HEK293 (cell line): ENCODE data around the gene MGAT5B.

ENCODE experiments used
- CTCF ChIA-PET: fragments of 350-600 bp; formaldehyde crosslinking; extraction: SDS; loops from one replicate; lab custom pipeline; 2021; ENCODE audit warnings: antibody characterized with exemption; lab: Yijun Ruan, JAX
- POLR2A ChIA-PET: fragments of 300-600 bp; formaldehyde crosslinking; extraction: SDS; loops from one replicate; lab custom pipeline; 2020; ENCODE audit warnings: antibody characterized with exemption, inconsistent platforms; lab: Yijun Ruan, JAX
- H3K27ac ChIP-seq: fragments of 200-500 bp; sonication (Bioruptor generic); 2 replicates; pipeline ENCODE4 v1.5.1; 2014; ENCODE audit warnings: low read depth, low read length, control low read depth, inconsistent platforms; ENCODE audit errors: extremely low read depth
- H3K36me3 ChIP-seq, 2 experiments: fragments of 200-500 bp in 1 of 2; sonication (Bioruptor generic) in 1 of 2; 1 replicate in 1 of 2; 2 replicates in 1 of 2; pipeline ENCODE4 v1.5.1; 2014 to 2017; ENCODE audit warnings: inconsistent platforms in 2 of 2, low read length in 2 of 2; ENCODE audit not compliant: control insufficient read depth in 2 of 2, insufficient read depth in 1 of 2
- H3K4me1 ChIP-seq: fragments of 200-500 bp; sonication (Bioruptor generic); 2 replicates; pipeline ENCODE4 v1.5.1; 2014; ENCODE audit warnings: mild to moderate bottlenecking, low read length, inconsistent platforms; ENCODE audit not compliant: control insufficient read depth, insufficient read depth
- H3K4me3 ChIP-seq: 2 replicates; pipeline ENCODE4 v1.5.1; 2011; ENCODE audit warnings: low read depth, mild to moderate bottlenecking, control low read depth, low read length, moderate library complexity
- H3K9me3 ChIP-seq: fragments of 200-500 bp; sonication (Bioruptor generic); 2 replicates; pipeline ENCODE4 v1.5.1; 2014; ENCODE audit warnings: low read depth, low read length, inconsistent platforms; ENCODE audit not compliant: control insufficient read depth, insufficient read depth
- GLI4 ChIP-seq: fragments of 450-650 bp; formaldehyde crosslinking; IDR thresholded peaks from 2 replicates; pipeline ENCODE4 v1.5.1; 2016; ENCODE audit warnings: missing biosample characterization, missing genetic modification characterization
- GLIS1 ChIP-seq: fragments of 450-650 bp; formaldehyde crosslinking; IDR thresholded peaks from 2 replicates; pipeline ENCODE4 v1.5.1; 2016; ENCODE audit warnings: missing biosample characterization, missing genetic modification characterization
- HOXD13 ChIP-seq: sonication (generic); formaldehyde crosslinking; IDR thresholded peaks from 2 replicates; pipeline ENCODE4 v1.8.0; 2022; ENCODE audit warnings: missing genetic modification reagents, borderline replicate concordance
- IKZF3 ChIP-seq: fragments of 450-650 bp; IDR thresholded peaks from 2 replicates; pipeline ENCODE4 v1.5.0; 2018; ENCODE audit warnings: missing biosample characterization, mild to moderate bottlenecking, missing genetic modification characterization, moderate library complexity
- MZF1 ChIP-seq: fragments of 450-650 bp; formaldehyde crosslinking; IDR thresholded peaks from 2 replicates; pipeline ENCODE4 v1.5.1; 2017; ENCODE audit warnings: missing biosample characterization, missing genetic modification characterization, borderline replicate concordance
- ZBTB17 ChIP-seq: fragments of 450-650 bp; formaldehyde crosslinking; IDR thresholded peaks from 2 replicates; pipeline ENCODE4 v1.5.1; 2016; ENCODE audit warnings: missing biosample characterization, missing genetic modification characterization
- ZFP3 ChIP-seq: fragments of 450-650 bp; formaldehyde crosslinking; IDR thresholded peaks from 2 replicates; pipeline ENCODE4 v1.5.1; 2016; ENCODE audit warnings: low read depth, missing biosample characterization, missing genetic modification characterization
- ZNF2 ChIP-seq: fragments of 450-650 bp; formaldehyde crosslinking; IDR thresholded peaks from 2 replicates; pipeline ENCODE4 v1.5.1; 2016; ENCODE audit warnings: missing biosample characterization, missing genetic modification characterization
- ZNF214 ChIP-seq: fragments of 450-650 bp; formaldehyde crosslinking; IDR thresholded peaks from 2 replicates; pipeline ENCODE4 v1.5.1; 2017; ENCODE audit warnings: missing biosample characterization, mild to moderate bottlenecking, missing genetic modification characterization, borderline replicate concordance
- ZNF280D ChIP-seq: fragments of 450-650 bp; formaldehyde crosslinking; IDR thresholded peaks from 2 replicates; pipeline ENCODE4 v1.5.1; 2016; ENCODE audit warnings: missing biosample characterization, missing genetic modification characterization
- ZNF391 ChIP-seq: fragments of 450-650 bp; formaldehyde crosslinking; IDR thresholded peaks from 2 replicates; pipeline ENCODE4 v1.5.1; 2016; ENCODE audit warnings: low read depth, missing biosample characterization, missing genetic modification characterization, borderline replicate concordance
- ZNF394 ChIP-seq: fragments of 450-650 bp; formaldehyde crosslinking; IDR thresholded peaks from 2 replicates; pipeline ENCODE4 v1.5.1; 2016; ENCODE audit warnings: missing biosample characterization, missing genetic modification characterization, mild to moderate bottlenecking, moderate library complexity, borderline replicate concordance
- ZNF426 ChIP-seq: fragments of 450-650 bp; formaldehyde crosslinking; IDR thresholded peaks from 2 replicates; pipeline ENCODE4 v1.5.1; 2017; ENCODE audit warnings: missing biosample characterization, missing genetic modification characterization, mild to moderate bottlenecking, inconsistent platforms, moderate library complexity
- ZNF501 ChIP-seq: fragments of 450-650 bp; formaldehyde crosslinking; IDR thresholded peaks from 2 replicates; pipeline ENCODE4 v1.5.1; 2016; ENCODE audit warnings: missing biosample characterization, missing genetic modification characterization
- ZNF561 ChIP-seq: fragments of 450-650 bp; IDR thresholded peaks from 2 replicates; pipeline ENCODE4 v1.5.1; 2018; ENCODE audit warnings: missing biosample characterization, missing genetic modification characterization, borderline replicate concordance
- ZNF585B ChIP-seq: fragments of 450-650 bp; formaldehyde crosslinking; IDR thresholded peaks from 2 replicates; pipeline ENCODE4 v1.5.1; 2016; ENCODE audit warnings: missing biosample characterization, missing genetic modification characterization
- ZNF768 ChIP-seq: fragments of 450-650 bp; formaldehyde crosslinking; IDR thresholded peaks from 2 replicates; pipeline ENCODE4 v1.5.1; 2018; ENCODE audit warnings: missing biosample characterization, mild to moderate bottlenecking, missing genetic modification characterization
- ZNF830 ChIP-seq: fragments of 450-650 bp; IDR thresholded peaks from 2 replicates; pipeline ENCODE4 v1.5.0; 2018; ENCODE audit warnings: missing biosample characterization, missing genetic modification characterization, low read depth, mild to moderate bottlenecking, moderate library complexity

MGAT5B gene

GRCh38 chr17:76927982-76928381, 59.8 kb downstream of the MGAT5B start:
- ChIA-PET POLR2A (interaction anchor here (0.7 kb wide), 1 partner anchor 44 kb away, joined by 3 read pairs; no protein-coding TSS in a partner anchor), CTCF (interaction anchor here (0.5 to 1.5 kb wide), 3 partner anchors 129 to 417 kb away, joined by 3 to 7 read pairs (median 4); no protein-coding TSS in a partner anchor)
- H3K4me3 ChIP-seq = no peak overlapping the region
- no peaks in the 10 kb centered on the region for H3K9me3 ChIP-seq
- TF ChIP-seq ZBTB17 (tag by site-specific recombination) (no peak), ZNF2 (no peak), MZF1 (tag by site-specific recombination) (no peak), ZNF768 (tag by site-specific recombination) (peak; percentile 84)
- no peaks in the 10 kb centered on the region for H3K36me3 ChIP-seq
- no peaks in the 10 kb centered on the region for H3K4me1 ChIP-seq
- no peak overlapping the region for H3K27ac ChIP-seq

GRCh38 chr17:76929148-76929547, 60.9 kb downstream of the MGAT5B start:
- H3K4me1 ChIP-seq = no peaks in the 10 kb centered on the region
- H3K4me3 ChIP-seq = no peak overlapping the region
- H3K36me3 ChIP-seq = no peaks in the 10 kb centered on the region
- no peak for TF ChIP-seq ZNF830 (tag by site-specific recombination)
- TF ChIP-seq ZFP3 (tag by site-specific recombination) = peak; percentile 86
- TF ChIP-seq, all 188 proteins: peak for 1
- CTCF ChIA-PET = interaction anchor here (0.9 kb wide), 1 partner anchor 127 kb away, joined by 7 read pairs; no protein-coding TSS in a partner anchor
- no peak overlapping the region for H3K27ac ChIP-seq
- POLR2A ChIA-PET = no interaction called here
- H3K9me3 ChIP-seq = no peaks in the 10 kb centered on the region

- CTCF ChIA-PET = interaction anchor here (0.8 kb wide), 1 partner anchor 11 kb away, joined by 3 read pairs; no protein-coding TSS in a partner anchor
- H3K27ac ChIP-seq = no peak overlapping the region
- POLR2A ChIA-PET = no interaction called here
- H3K9me3 ChIP-seq = no peaks in the 10 kb centered on the region
- H3K36me3 ChIP-seq = no peaks in the 10 kb centered on the region
- no peaks in the 10 kb centered on the region for H3K4me1 ChIP-seq
- no peak overlapping the region for H3K4me3 ChIP-seq
- TF ChIP-seq ZNF585B (no peak), GLIS1 (tag by site-specific recombination) (peak; percentile 62), HOXD13 (no peak), ZNF561 (tag by site-specific recombination) (no peak)
Measured at GRCh38 chr17:76929601-76930000, 61.4 kb downstream of the MGAT5B start.

GRCh38 chr17:76930107-76930506, 61.9 kb downstream of the MGAT5B start:
- Histone ChIP-seq H3K9me3 (no peaks in the 10 kb centered on the region), H3K27ac (no peak overlapping the region), H3K4me1 (no peaks in the 10 kb centered on the region), H3K4me3 (no peak overlapping the region), H3K36me3 (no peaks in the 10 kb centered on the region)
- ChIA-PET CTCF (interaction anchor here (0.8 kb wide), 1 partner anchor 11 kb away, joined by 3 read pairs; no protein-coding TSS in a partner anchor), POLR2A (no interaction called here)
- TF ChIP-seq IKZF3 = no peak
- TF ChIP-seq GLI4 (tag by site-specific recombination) = no peak
- no peak for TF ChIP-seq ZNF391 (tag by site-specific recombination)
- TF ChIP-seq ZNF280D (tag by site-specific recombination) = no peak
- no peak for TF ChIP-seq ZNF501 (tag by site-specific recombination)
- TF ChIP-seq ZNF214 = no peak
- TF ChIP-seq ZNF394 (tag by site-specific recombination) = no peak
- no peak for TF ChIP-seq ZNF426 (tag by site-specific recombination)
